Central memory CD8-positive, alpha-beta T cell (primary cell): ENCODE measurements around the gene MYO1E.

Experiments used
- ATAC-seq: fragments of 150-1000 bp; cut with Tn5 transposase; replicated peaks from 2 replicates; pipeline ENCODE4 v1.10.0; 2022; ENCODE audit warnings: mild to moderate bottlenecking, moderate FRiP score, moderate number of reproducible peaks; ENCODE audit not compliant: poor library complexity, severe bottlenecking; ENCODE audit errors: extremely low read depth
- DNase-seq, 2 donors: peaks; one replicate each; pipeline ENCODE4 v3.0.0; 2021; ENCODE audit warnings: low spot score in 2 of 2
- H3K27ac Mint-ChIP-seq: one replicate; pipeline ENCODE4 v1.8.0; 2022; ENCODE audit warnings: low read depth, mild to moderate bottlenecking, moderate library complexity, mixed read lengths
- H3K27me3 Mint-ChIP-seq: one replicate; pipeline ENCODE4 v1.8.0; 2022; ENCODE audit warnings: mixed read lengths
- H3K36me3 Mint-ChIP-seq: one replicate; pipeline ENCODE4 v1.8.0; 2022; ENCODE audit warnings: mild to moderate bottlenecking, moderate library complexity, mixed read lengths; ENCODE audit not compliant: insufficient read depth
- H3K4me1 Mint-ChIP-seq: one replicate; pipeline ENCODE4 v1.8.0; 2022; ENCODE audit warnings: mixed read lengths
- H3K4me3 Mint-ChIP-seq: one replicate; pipeline ENCODE4 v1.8.0; 2022; ENCODE audit warnings: mild to moderate bottlenecking, moderate library complexity, mixed read lengths
- H3K9me3 Mint-ChIP-seq: one replicate; pipeline ENCODE4 v1.8.0; 2022; ENCODE audit warnings: mixed read lengths

MYO1E gene

DNA sequence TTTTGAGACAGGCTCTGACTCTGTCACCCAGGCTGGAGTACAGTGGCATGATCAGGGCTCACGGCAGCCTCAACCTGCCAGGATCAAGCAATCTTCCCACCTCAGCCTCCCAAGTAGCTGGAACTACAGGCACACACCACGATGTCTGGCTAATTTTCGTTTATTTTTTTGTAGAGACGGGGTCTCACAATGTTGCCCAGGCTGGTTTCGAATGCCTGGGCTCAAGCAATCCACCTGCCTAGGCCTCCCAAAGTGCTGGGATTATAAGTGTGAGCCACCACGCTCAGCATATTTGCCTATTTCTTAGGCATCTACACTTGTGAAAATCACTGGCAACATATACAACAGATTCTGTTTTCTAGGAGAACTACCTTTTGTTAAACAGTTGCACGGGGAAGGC lies 16.9 kb downstream of the MYO1E start:
- peaks cover 1% of the 10 kb centered on the region for H3K36me3 Mint-ChIP-seq
- peaks cover 17% of the 10 kb centered on the region for H3K4me1 Mint-ChIP-seq
- no peak overlapping the region for H3K4me3 Mint-ChIP-seq
- H3K27ac Mint-ChIP-seq = no peak overlapping the region
- peaks cover 59% of the 10 kb centered on the region for H3K27me3 Mint-ChIP-seq
- no peaks in the 10 kb centered on the region for H3K9me3 Mint-ChIP-seq
- DNase-seq = no peak
- no peak for ATAC-seq

DNA sequence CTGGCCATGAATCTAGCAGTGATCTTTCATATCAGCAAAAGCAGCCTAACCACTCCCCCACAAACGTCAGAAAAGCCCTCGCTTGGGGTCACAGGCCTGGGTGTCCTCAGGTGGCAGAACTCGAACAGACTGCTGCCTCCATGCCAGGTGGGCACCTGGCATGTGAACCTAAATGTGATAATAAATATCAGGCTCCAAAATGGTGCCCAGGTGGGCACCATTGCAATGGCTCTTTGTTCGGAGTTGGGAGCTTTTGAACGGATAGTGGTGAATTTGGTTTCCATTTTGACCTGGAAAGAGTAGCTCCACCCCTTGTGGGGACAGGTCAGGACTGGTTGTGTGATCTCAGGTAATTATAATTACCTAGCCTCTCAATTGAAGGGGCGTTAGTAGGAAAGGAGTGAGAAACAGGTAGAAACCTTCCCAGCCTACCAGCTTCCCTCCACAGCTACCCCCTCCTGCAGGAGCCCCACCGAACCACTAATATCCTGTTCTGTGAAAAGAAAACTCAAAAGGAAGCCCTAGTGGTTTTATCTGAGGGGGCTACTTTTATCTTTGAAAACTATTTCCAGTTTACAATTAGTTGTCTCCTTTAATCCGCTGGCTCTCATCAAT lies 18.1 kb downstream of the MYO1E start:
- Mint-ChIP-seq H3K27me3 (peaks cover 50% of the 10 kb centered on the region), H3K4me3 (no peak overlapping the region), H3K9me3 (no peaks in the 10 kb centered on the region), H3K27ac (no peak overlapping the region), H3K36me3 (peaks cover 1% of the 10 kb centered on the region), H3K4me1 (peaks cover 17% of the 10 kb centered on the region)
- no peak for ATAC-seq
- DNase-seq = no peak

DNA sequence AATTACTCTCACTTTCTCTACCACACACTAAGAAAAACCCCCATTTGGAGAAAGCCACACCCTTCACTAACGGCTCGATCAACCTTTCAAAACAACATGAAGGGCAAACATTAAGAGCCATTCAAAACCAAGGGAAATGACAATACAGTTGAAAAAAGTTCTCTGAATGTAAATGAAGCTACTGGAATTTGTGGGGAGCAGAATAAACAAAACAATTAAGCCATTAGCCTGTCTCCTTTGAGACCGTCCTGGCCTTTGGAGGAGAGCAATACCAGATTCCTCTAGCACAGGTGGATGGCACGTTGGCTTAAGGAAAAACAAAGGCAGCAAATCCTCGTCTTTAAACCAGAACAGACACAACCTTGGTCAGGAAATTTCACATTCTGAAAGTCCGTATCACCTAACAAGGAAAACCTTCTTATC lies 18.7 kb downstream of the MYO1E start:
- H3K9me3 Mint-ChIP-seq = no peaks in the 10 kb centered on the region
- H3K4me1 Mint-ChIP-seq = peaks cover 17% of the 10 kb centered on the region
- DNase-seq (no peak), ATAC-seq (no peak)
- H3K36me3 Mint-ChIP-seq = peaks cover 1% of the 10 kb centered on the region
- no peak overlapping the region for H3K27ac Mint-ChIP-seq
- H3K27me3 Mint-ChIP-seq = peaks cover 49% of the 10 kb centered on the region
- no peak overlapping the region for H3K4me3 Mint-ChIP-seq

DNA sequence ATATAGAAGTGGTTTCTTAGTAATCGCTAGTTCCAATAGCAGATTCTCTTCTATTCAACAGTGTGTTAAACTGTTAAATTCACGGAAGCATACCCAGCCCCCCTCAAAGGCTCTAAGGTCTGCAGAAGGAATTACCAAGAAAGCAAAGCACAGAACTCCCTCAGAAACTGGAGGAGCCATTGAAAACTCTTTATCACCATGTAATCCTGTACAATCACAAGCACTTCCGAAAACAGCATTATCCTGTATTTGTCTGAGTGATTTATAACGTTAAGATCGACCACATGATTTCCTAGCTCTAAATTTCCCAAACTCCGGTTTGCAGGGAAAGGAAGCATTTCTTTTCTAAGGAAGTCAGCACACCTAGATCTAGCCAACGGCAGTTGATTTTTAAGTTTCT lies 20.0 kb downstream of the MYO1E start:
- Mint-ChIP-seq H3K4me1 (peaks cover 17% of the 10 kb centered on the region), H3K36me3 (peaks cover 1% of the 10 kb centered on the region), H3K4me3 (no peak overlapping the region), H3K27me3 (peaks cover 46% of the 10 kb centered on the region), H3K9me3 (no peaks in the 10 kb centered on the region), H3K27ac (no peak overlapping the region)
- DNase-seq (no peak), ATAC-seq (no peak)

DNA sequence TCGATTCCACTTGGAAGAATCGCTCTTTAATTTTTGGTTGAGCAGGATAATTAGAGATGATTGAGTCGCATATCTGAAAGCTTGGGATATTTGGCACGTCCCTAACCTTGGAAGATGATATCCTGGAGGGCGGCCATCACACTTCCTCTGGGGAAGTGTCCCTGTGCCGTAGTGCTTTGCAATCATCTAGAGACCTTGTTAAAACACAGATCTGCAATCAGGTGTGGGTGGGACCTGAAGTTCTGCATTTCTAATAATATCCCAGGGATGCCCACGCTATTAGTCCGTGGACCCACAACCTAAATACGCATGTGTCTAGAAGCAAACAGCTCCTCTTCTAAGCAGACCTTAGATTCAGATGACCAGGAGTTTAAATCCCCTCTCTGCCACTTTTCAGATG lies 20.5 kb downstream of the MYO1E start:
- ATAC-seq (no peak), DNase-seq (no peak)
- peaks cover 46% of the 10 kb centered on the region for H3K27me3 Mint-ChIP-seq
- H3K9me3 Mint-ChIP-seq = no peaks in the 10 kb centered on the region
- no peak overlapping the region for H3K27ac Mint-ChIP-seq
- no peak overlapping the region for H3K4me3 Mint-ChIP-seq
- H3K36me3 Mint-ChIP-seq = peaks cover 1% of the 10 kb centered on the region
- H3K4me1 Mint-ChIP-seq = peaks cover 17% of the 10 kb centered on the region

DNA sequence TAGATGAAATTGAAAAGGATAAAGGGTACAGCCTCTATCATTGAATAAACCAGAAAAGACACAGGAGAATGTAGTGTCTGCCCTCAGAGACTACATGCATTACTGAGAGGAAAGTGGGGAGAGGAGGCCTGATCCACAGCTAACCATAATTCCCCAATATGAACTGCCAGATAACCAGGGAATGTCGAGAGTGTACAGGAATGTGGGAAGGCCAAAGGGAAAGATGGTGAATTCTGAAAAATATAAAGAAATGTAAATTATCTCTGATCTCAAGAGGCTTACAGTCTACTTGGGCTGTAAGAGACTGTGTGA lies 22.3 kb downstream of the MYO1E start:
- H3K4me1 Mint-ChIP-seq = peaks cover 16% of the 10 kb centered on the region
- no peak for ATAC-seq
- H3K27ac Mint-ChIP-seq = no peak overlapping the region
- no peak overlapping the region for H3K4me3 Mint-ChIP-seq
- H3K36me3 Mint-ChIP-seq = peaks cover 1% of the 10 kb centered on the region
- H3K9me3 Mint-ChIP-seq = no peaks in the 10 kb centered on the region
- no peak for DNase-seq
- peaks cover 50% of the 10 kb centered on the region for H3K27me3 Mint-ChIP-seq

DNA sequence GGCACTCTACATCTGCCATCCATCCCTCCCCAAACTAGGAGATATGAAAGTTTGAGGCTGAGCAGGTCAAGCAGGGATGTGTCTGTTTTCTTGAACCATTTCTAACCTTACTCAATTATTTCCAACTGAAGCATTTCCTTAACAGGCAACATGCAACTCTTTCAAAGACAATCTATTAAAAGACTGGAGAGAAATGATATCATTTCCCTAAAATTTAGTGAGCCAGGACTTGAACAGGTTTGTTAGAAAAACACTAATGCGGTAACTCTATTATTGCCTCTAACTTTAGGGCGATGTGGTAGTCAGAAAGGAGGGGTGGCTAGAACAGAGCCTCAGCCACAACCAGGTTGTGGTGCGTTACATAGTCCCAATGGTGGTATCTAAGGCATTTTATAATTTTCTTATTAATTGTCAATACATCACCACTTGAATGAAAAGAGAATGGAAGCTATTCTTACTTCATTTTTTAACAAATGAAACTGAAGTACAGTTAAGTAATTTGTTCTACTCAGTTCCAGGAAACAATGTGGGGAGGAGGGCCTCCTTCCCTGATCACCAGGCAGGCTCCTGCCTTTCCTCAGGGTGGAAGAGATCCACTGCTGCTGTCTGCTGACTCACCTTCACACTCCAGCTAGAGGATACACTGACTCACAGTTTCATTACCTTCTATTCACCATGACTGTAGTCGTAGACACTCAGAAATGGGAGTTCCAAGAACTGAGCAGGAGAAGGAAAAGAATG lies 22.8 kb downstream of the MYO1E start:
- Mint-ChIP-seq H3K27me3 (peaks cover 53% of the 10 kb centered on the region), H3K9me3 (no peaks in the 10 kb centered on the region), H3K4me1 (peaks cover 11% of the 10 kb centered on the region), H3K27ac (no peak overlapping the region), H3K36me3 (peaks cover 1% of the 10 kb centered on the region), H3K4me3 (no peak overlapping the region)
- ATAC-seq (no peak), DNase-seq (no peak)

DNA sequence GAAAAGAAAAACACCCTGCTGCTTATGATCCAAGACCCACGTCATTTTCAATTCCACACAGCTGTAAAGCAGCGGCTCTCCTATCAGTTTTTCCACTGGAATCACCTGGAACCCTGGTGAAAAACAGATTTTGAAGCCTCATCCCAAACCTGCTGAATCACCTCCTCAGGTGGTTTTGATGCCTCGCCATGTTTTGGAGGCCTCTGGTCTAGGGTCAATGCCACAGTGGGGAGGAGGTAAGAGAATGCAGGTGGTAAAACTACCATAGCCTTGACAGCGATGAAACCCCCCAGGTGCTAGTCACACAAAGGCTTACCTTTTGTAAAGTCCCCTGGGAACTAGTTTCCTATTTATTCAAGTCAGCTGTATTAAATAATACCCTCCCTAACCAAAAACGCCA lies 24.8 kb downstream of the MYO1E start:
- DNase-seq = no peak
- Mint-ChIP-seq H3K36me3 (no peaks in the 10 kb centered on the region), H3K9me3 (no peaks in the 10 kb centered on the region), H3K4me3 (no peak overlapping the region), H3K4me1 (no peaks in the 10 kb centered on the region), H3K27me3 (peaks cover 66% of the 10 kb centered on the region), H3K27ac (no peak overlapping the region)
- no peak for ATAC-seq

DNA sequence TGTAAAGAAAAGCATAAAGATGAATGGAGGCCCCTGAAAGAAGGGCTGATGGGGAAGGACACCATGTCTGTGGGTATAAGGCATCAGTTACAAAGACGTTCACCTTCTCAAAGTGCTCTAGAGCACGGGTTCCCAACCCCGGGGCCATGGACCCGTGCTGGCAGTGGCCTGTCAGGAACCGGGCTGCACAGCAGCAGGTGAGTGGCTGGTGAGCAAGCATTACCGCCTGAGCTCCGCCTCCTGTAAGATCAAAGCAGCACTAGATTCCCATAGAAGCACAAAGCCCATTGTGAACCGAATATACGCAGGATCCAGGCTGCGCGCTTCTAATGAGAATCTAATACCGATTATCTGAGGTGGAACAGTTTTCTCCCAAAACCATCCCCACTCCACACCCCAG lies 25.7 kb downstream of the MYO1E start:
- Mint-ChIP-seq H3K27ac (no peak overlapping the region), H3K36me3 (no peaks in the 10 kb centered on the region), H3K4me3 (no peak overlapping the region), H3K4me1 (no peaks in the 10 kb centered on the region), H3K27me3 (peaks cover 66% of the 10 kb centered on the region), H3K9me3 (no peaks in the 10 kb centered on the region)
- DNase-seq (no peak), ATAC-seq (no peak)

DNA sequence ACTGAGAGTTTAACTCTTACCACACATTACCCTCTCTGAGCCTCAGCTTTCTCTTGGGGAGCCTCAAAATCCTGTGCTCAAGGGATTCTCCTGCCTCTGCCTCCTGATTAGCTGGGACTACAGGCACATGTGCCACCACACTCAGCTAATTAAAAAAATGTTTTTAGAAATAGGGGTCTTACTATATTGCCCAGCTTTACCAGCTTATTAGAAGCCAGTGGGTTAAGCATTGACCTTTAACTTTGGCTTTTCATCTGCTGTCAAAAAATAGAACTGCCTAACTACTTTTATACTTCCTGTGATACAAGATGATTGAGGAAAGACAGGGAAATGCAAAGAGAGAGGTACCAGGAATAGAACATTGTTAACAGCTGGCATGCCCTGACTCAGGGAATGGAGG lies 27.3 kb downstream of the MYO1E start:
- Mint-ChIP-seq H3K36me3 (no peaks in the 10 kb centered on the region), H3K4me1 (no peaks in the 10 kb centered on the region), H3K9me3 (no peaks in the 10 kb centered on the region), H3K4me3 (no peak overlapping the region), H3K27ac (no peak overlapping the region), H3K27me3 (peaks cover 63% of the 10 kb centered on the region)
- DNase-seq (no peak), ATAC-seq (no peak)

DNA sequence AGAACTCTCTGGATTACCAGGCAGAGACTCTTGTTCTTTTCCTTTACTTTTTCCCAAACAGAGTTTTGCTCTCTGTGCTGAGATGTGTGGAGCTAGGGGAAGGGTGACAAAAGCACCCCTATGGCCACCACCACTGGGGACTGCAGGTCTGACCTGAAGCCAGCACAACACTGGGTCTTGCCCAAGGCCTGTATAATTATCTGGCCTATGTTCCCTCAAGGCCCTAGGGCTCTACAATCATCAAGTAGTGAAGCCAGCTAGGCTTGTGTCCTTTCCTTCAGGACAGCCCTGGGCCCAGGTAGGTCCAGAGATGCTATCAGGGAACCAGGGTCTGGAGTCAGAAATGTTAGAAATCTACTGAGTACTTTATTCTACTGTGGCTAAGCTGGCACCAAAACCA lies 28.4 kb downstream of the MYO1E start:
- Mint-ChIP-seq H3K9me3 (no peaks in the 10 kb centered on the region), H3K36me3 (no peaks in the 10 kb centered on the region), H3K4me3 (no peak overlapping the region), H3K27ac (no peak overlapping the region), H3K27me3 (peaks cover 73% of the 10 kb centered on the region), H3K4me1 (no peaks in the 10 kb centered on the region)
- no peak for ATAC-seq
- no peak for DNase-seq

DNA sequence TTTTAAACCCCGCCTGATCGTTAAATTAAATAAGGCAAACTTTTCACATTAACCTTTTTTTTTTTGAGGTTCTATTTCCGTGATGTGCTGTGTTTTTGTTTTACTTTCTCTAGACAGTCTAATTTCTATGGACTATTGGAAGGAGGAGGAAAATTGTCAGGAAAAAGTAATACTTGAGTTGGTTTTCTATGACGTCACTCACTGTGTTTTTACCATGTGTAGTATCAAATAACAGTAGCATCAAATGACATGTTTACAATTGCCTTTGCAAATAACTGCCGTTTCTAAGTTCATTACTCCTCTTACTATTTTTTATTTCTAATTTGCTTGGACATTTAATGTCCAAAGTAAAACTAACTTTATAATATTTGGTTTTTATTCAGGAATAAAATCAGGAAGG lies 32.3 kb downstream of the MYO1E start:
- no peaks in the 10 kb centered on the region for H3K36me3 Mint-ChIP-seq
- no peak overlapping the region for H3K4me3 Mint-ChIP-seq
- H3K27me3 Mint-ChIP-seq = peaks cover 67% of the 10 kb centered on the region
- no peak for DNase-seq
- H3K4me1 Mint-ChIP-seq = no peaks in the 10 kb centered on the region
- H3K9me3 Mint-ChIP-seq = no peaks in the 10 kb centered on the region
- no peak overlapping the region for H3K27ac Mint-ChIP-seq
- ATAC-seq = no peak

DNA sequence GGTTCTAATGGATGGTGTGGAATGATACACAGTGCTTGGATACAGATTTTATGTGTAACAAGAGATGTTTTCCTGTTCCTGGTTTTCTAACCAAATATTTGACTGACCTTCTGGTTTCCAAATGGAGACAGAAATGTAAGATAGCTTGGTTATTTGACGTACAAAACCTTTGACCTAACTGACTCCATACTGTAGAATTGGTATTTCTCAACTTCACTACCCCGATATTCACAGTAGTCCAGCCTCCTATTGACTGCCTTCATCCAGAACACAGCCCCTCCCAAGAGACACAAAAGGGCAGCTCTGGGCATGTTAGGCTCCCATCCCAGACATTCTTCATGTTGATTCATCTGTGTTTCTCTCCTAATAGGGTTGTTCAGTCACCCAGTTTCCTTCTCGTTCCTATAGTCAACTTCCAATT lies 33.4 kb downstream of the MYO1E start:
- Mint-ChIP-seq H3K4me3 (no peak overlapping the region), H3K36me3 (no peaks in the 10 kb centered on the region), H3K9me3 (no peaks in the 10 kb centered on the region), H3K27ac (no peak overlapping the region), H3K27me3 (peaks cover 62% of the 10 kb centered on the region), H3K4me1 (no peaks in the 10 kb centered on the region)
- no peak for DNase-seq
- ATAC-seq = no peak
